Measurements from ENCODE around the gene IMMP2L.

The IMMP2L gene

DNA sequence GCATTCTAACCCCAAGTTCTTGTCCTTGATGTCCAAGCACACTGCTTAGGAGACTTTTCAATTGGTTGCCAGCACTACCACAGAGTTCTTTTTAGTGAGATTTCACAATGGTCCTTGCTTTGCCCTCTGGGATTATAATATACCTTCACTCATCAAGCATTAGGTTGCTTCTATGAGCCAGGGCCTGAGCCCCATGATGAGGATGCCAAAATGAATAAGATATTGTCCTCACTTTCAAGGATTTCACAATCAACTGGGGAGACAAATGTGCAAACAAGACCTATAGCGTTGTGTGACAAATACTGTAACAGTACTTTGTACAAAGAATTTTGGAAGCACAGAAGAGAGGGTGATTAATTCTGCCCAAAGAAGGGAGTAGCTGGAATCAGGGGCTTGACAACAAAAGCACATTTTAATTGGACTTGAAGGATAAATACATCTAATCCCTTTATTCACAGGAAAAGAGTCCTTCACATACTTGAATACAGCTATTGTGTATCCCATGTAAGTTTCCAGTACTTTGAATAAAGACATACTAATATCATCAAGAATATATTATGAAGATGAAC, 734.9 kb downstream of the IMMP2L start:
- DNase-seq (ENCODE audit: extremely low read depth, insufficient read length) = no peak
- Histone ChIP-seq H3K36me3 (ENCODE audit: control insufficient read depth, insufficient read depth, low read length) (no peaks in the 10 kb centered on the region), H3K4me3 (replicated peaks; ENCODE audit: low read depth, low read length) (no peak overlapping the region), H3K27me3 (replicated peaks; ENCODE audit: control insufficient read depth, insufficient read depth, low read length) (no peaks in the 10 kb centered on the region)
- TF ChIP-seq, protein P1, sequence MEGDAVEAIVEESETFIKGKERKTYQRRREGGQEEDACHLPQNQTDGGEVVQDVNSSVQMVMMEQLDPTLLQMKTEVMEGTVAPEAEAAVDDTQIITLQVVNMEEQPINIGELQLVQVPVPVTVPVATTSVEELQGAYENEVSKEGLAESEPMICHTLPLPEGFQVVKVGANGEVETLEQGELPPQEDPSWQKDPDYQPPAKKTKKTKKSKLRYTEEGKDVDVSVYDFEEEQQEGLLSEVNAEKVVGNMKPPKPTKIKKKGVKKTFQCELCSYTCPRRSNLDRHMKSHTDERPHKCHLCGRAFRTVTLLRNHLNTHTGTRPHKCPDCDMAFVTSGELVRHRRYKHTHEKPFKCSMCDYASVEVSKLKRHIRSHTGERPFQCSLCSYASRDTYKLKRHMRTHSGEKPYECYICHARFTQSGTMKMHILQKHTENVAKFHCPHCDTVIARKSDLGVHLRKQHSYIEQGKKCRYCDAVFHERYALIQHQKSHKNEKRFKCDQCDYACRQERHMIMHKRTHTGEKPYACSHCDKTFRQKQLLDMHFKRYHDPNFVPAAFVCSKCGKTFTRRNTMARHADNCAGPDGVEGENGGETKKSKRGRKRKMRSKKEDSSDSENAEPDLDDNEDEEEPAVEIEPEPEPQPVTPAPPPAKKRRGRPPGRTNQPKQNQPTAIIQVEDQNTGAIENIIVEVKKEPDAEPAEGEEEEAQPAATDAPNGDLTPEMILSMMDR (IDR thresholded peaks at IDR 0.05; ENCODE audit: insufficient read depth, low read length, poor library complexity, severe bottlenecking) = no peak

DNA sequence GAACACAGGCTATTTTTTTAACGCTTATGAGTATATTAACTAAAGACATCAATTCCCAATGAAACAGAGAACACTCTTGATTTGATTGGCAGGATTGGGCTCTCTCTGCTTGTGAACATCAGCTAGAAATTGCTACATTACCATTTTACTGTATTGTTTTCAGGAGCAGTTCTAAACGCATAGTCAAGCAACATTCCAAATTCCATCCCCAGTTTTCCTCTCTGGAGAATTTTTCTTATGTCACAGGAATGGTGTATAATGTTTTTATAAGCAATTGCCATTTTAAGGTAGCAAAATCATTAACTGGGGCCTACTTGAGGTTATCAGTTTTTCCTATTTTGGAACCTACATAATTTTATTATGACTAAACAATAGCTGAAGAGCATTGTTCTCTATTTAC, 748.3 kb downstream of the IMMP2L start:
- H3K27me3 ChIP-seq (replicated peaks; ENCODE audit: control insufficient read depth, insufficient read depth, low read length) = no peaks in the 10 kb centered on the region
- no peak for DNase-seq (ENCODE audit: extremely low read depth, insufficient read length)
- TF ChIP-seq, protein P1 (IDR thresholded peaks at IDR 0.05; ENCODE audit: insufficient read depth, low read length, poor library complexity, severe bottlenecking) = no peak
- no peaks in the 10 kb centered on the region for H3K36me3 ChIP-seq (ENCODE audit: control insufficient read depth, insufficient read depth, low read length)
- no peak overlapping the region for H3K4me3 ChIP-seq (replicated peaks; ENCODE audit: low read depth, low read length)

DNA sequence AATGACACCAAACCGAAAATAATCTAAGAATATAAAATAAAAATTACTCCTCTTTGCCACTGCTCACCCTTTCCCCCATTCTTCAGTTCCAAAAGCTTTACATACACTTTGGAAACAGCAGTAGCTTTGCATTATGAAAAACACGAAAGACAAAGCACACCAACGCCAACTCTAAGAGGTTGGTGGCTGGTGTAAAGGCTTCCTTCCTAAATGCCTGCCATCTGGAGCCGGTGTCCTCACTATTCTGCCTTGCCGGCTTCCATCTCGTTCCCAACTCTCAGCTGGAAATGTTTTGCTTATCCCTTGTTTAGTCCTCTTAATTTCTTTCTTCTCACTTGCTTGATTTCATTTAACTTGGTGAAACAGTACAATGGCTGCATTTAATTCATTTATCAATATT, 752.5 kb downstream of the IMMP2L start:
- TF ChIP-seq, protein P1 (IDR thresholded peaks at IDR 0.05; ENCODE audit: insufficient read depth, low read length, poor library complexity, severe bottlenecking) = no peak
- no peaks in the 10 kb centered on the region for H3K27me3 ChIP-seq (replicated peaks; ENCODE audit: control insufficient read depth, insufficient read depth, low read length)
- no peak overlapping the region for H3K4me3 ChIP-seq (replicated peaks; ENCODE audit: low read depth, low read length)
- H3K36me3 ChIP-seq (ENCODE audit: control insufficient read depth, insufficient read depth, low read length) = no peaks in the 10 kb centered on the region
- no peak for DNase-seq (ENCODE audit: extremely low read depth, insufficient read length)

DNA sequence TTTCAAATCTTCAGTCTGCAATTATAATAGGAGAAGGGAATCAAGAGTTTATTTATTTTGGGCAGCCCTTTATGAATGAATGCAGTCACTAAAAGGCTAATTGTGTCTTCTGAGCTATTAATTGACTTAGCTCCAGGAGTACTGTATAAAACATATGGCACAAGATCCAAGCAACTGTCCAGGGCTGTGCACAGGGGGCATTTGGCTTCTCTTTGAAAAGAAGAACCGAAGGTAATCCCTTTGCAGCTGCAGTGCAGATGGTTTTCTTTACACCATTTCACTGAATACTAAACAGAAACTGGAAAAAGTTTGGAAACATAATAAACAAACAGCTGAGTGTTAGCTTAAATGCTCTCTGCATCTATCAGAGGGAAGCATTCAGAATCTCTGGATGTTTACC, 753.9 kb downstream of the IMMP2L start:
- DNase-seq (ENCODE audit: extremely low read depth, insufficient read length) = no peak
- TF ChIP-seq, protein P1 (IDR thresholded peaks at IDR 0.05; ENCODE audit: insufficient read depth, low read length, poor library complexity, severe bottlenecking) = no peak
- no peak overlapping the region for H3K4me3 ChIP-seq (replicated peaks; ENCODE audit: low read depth, low read length)
- no peaks in the 10 kb centered on the region for H3K36me3 ChIP-seq (ENCODE audit: control insufficient read depth, insufficient read depth, low read length)
- no peaks in the 10 kb centered on the region for H3K27me3 ChIP-seq (replicated peaks; ENCODE audit: control insufficient read depth, insufficient read depth, low read length)

DNA sequence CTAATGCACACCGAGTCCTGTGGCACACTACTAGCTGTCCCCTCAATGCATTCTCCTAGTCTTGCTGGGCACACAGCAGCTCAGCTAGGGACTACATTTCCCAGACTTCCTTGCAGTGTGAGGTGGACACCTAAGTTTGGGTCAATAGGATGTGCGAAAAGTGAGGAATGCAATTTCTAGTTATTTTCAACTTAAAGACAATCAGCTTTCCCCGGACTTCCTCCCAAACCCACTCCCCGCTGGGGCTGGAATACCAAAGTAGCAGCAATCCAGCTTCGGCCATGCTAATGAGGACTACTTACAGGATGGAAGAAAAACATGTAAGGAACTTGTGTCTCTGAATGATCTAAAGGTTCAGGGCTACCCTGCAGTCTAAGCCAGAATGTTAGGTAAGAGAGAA, 757.8 kb downstream of the IMMP2L start:
- TF ChIP-seq, protein P1 (IDR thresholded peaks at IDR 0.05; ENCODE audit: insufficient read depth, low read length, poor library complexity, severe bottlenecking) = no peak
- Histone ChIP-seq H3K36me3 (ENCODE audit: control insufficient read depth, insufficient read depth, low read length) (no peaks in the 10 kb centered on the region), H3K4me3 (replicated peaks; ENCODE audit: low read depth, low read length) (no peak overlapping the region), H3K27me3 (replicated peaks; ENCODE audit: control insufficient read depth, insufficient read depth, low read length) (no peaks in the 10 kb centered on the region)
- DNase-seq (ENCODE audit: extremely low read depth, insufficient read length) = no peak

DNA sequence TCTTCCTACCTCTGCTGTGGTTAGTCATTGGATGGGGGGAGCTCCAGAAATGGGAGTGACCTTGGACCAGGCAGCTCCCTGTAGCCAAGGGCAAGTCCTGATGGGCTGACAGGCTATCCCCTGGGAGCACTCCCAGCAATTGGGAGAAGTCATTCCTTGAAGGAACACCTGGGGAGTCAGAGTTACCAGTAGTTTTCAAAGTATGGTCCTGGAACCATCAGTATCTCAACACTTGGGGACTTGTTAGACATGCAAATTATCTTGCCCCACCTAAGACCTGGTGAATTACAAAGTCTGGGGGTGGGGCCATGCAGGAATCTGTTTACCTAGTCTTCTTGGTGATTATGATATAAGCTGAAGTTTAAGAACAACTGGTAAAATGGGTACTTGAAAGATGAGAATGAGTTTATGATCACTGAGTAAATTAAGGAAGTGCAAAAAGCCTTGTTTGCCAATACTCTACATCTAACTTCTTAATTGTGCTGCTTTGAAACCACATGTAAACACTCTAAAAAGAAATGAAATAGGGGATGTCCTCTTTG, 758.6 kb downstream of the IMMP2L start:
- TF ChIP-seq, protein P1 (IDR thresholded peaks at IDR 0.05; ENCODE audit: insufficient read depth, low read length, poor library complexity, severe bottlenecking) = no peak
- Histone ChIP-seq H3K4me3 (replicated peaks; ENCODE audit: low read depth, low read length) (no peak overlapping the region), H3K36me3 (ENCODE audit: control insufficient read depth, insufficient read depth, low read length) (no peaks in the 10 kb centered on the region), H3K27me3 (replicated peaks; ENCODE audit: control insufficient read depth, insufficient read depth, low read length) (no peaks in the 10 kb centered on the region)
- no peak for DNase-seq (ENCODE audit: extremely low read depth, insufficient read length)

Data from GM06990 (cell line).